HCT116 (cell line): ENCODE measurements around the gene SMIM35. TPM values are rescaled to one million over a fixed set of nuclear protein-coding genes. Genes with fewer than 3 reads are reported as not detected.

Source experiments
- ATAC-seq: fragments of 200-7000 bp; cut with Tn5 transposase; 2 replicates; pipeline ENCODE4 v1.9.1; 2020; ENCODE audit warnings: mild to moderate bottlenecking, moderate library complexity
- BruUV-seq: library from RNA; stranded (reverse); fragments of 400-500 nt; replicated peaks from 2 replicates; lab custom pipeline; 2021; lab: Mats Ljungman, UMichigan
- CTCF ChIA-PET: fragments of 300-600 bp; sonication (Branson Sonifier 250); formaldehyde crosslinking; loops from one replicate; lab custom pipeline; 2021; ENCODE audit warnings: antibody characterized with exemption; lab: Charles Lee
- POLR2A ChIA-PET: fragments of 300-600, 350-600 bp; sonication (Branson Sonifier 250); formaldehyde crosslinking; loops from one replicate; lab custom pipeline; 2021; ENCODE audit warnings: antibody characterized with exemption; lab: Charles Lee
- RAD21 ChIA-PET, 2 experiments: fragments of 300-600 bp; sonication (Branson Sonifier 250); formaldehyde crosslinking; loops; one replicate each; lab custom pipeline; 2023; ENCODE audit warnings: low total read pairs in 2 of 2; ENCODE audit not compliant: uncharacterized antibody in 2 of 2, unreplicated experiment in 2 of 2, low non-redundant PET in 1 of 2; lab: Charles Lee
- DNase-seq: peaks from one replicate; pipeline ENCODE4 v3.0.0-alpha.2; 2010; ENCODE audit warnings: low read depth, low spot score
- H2AFZ ChIP-seq: fragments of 200-600 bp; shearing (Covaris generic), sonication (generic); 2 replicates; pipeline ENCODE4 v1.6.1; 2017; ENCODE audit warnings: low read depth, mixed run types, mixed read lengths, antibody characterized with exemption, low read length; ENCODE audit not compliant: poor library complexity, severe bottlenecking
- H3K27ac ChIP-seq: 2 replicates; pipeline ENCODE4 v1.5.1; 2012; ENCODE audit warnings: low read depth, low read length
- H3K27me3 ChIP-seq: fragments of 200-600 bp; sonication (generic); 2 replicates; pipeline ENCODE4 v1.6.1; 2016; ENCODE audit warnings: mixed run types, low read length, mixed read lengths; ENCODE audit not compliant: insufficient read depth
- H3K36me3 ChIP-seq, 2 experiments: fragments of 200-500 bp in 1 of 2; fragments of 200-600 bp in 1 of 2; sonication (Bioruptor generic) in 1 of 2; sonication (generic) in 1 of 2; 2 replicates each; pipeline versions ENCODE4 v1.5.1 to v1.6.1; 2014 to 2016; ENCODE audit warnings: low read length in 2 of 2, inconsistent platforms in 1 of 2, mixed read lengths in 1 of 2, mixed run types in 1 of 2; ENCODE audit not compliant: insufficient read depth in 2 of 2, control insufficient read depth in 1 of 2
- H3K4me1 ChIP-seq, 2 experiments: fragments of 200-600 bp in 1 of 2; sonication (generic) in 1 of 2; 2 replicates each; pipeline versions ENCODE4 v1.5.1 to v1.6.1; 2012 to 2017; ENCODE audit warnings: low read length in 2 of 2, inconsistent platforms in 1 of 2, mild to moderate bottlenecking in 1 of 2, mixed read lengths in 1 of 2, mixed run types in 1 of 2, moderate library complexity in 1 of 2; ENCODE audit not compliant: insufficient read depth in 2 of 2, control insufficient read depth in 1 of 2
- H3K4me2 ChIP-seq: fragments of 200-600 bp; sonication (generic); 2 replicates; pipeline ENCODE4 v1.6.1; 2017; ENCODE audit warnings: mixed run types, low read length, mixed read lengths
- H3K4me3 ChIP-seq, 2 experiments: fragments of 200-600 bp in 1 of 2; sonication (generic) in 1 of 2; replicated peaks in 1 of 2; 2 replicates each; pipeline ENCODE4 v1.5.1; 2011 to 2016; ENCODE audit warnings: low read length in 2 of 2, control low read depth in 1 of 2, low read depth in 1 of 2, mild to moderate bottlenecking in 1 of 2, mixed read lengths in 1 of 2, mixed run types in 1 of 2
- H3K79me2 ChIP-seq: fragments of 200-600 bp; sonication (generic); 2 replicates; pipeline ENCODE4 v1.6.1; 2017; ENCODE audit warnings: mild to moderate bottlenecking, mixed run types, low read length, moderate library complexity, mixed read lengths; ENCODE audit not compliant: insufficient read depth
- H3K9ac ChIP-seq: fragments of 200-600 bp; sonication (generic); 2 replicates; pipeline ENCODE4 v1.6.1; 2016; ENCODE audit warnings: low read length, mixed read lengths
- H3K9me2 ChIP-seq: fragments of 200-600 bp; sonication (generic), shearing (Covaris generic); 2 replicates; pipeline ENCODE4 v1.6.1; 2017; ENCODE audit warnings: mixed run types, mild to moderate bottlenecking, moderate library complexity; ENCODE audit not compliant: insufficient read depth
- H3K9me3 ChIP-seq, 2 experiments: fragments of 200-500 bp in 1 of 2; fragments of 200-600 bp in 1 of 2; sonication (Bioruptor generic) in 1 of 2; sonication (generic) in 1 of 2; 2 replicates each; pipeline ENCODE4 v1.6.1; 2014 to 2017; ENCODE audit warnings: low read length in 2 of 2, mixed read lengths in 2 of 2, inconsistent platforms in 1 of 2, low read depth in 1 of 2, mild to moderate bottlenecking in 1 of 2, mixed run types in 1 of 2, moderate library complexity in 1 of 2; ENCODE audit not compliant: control insufficient read depth in 1 of 2, insufficient read depth in 1 of 2
- H4K20me1 ChIP-seq: fragments of 200-600 bp; sonication (generic), shearing (Covaris generic); 2 replicates; pipeline ENCODE4 v1.6.1; 2017; ENCODE audit warnings: mixed run types, mild to moderate bottlenecking, moderate library complexity; ENCODE audit not compliant: insufficient read depth
- CBX3 ChIP-seq: IDR thresholded peaks from 2 replicates; pipeline ENCODE4 v1.6.1; 2012; ENCODE audit warnings: low read depth
- CEBPB ChIP-seq: IDR thresholded peaks from 2 replicates; pipeline ENCODE4 v1.6.1; 2012; ENCODE audit warnings: low read depth
- CTCF ChIP-seq, 3 experiments: fragments of 200-600 bp in 1 of 3; sonication (generic) in 1 of 3; IDR thresholded peaks in 2 of 3; conservative IDR thresholded peaks in 1 of 3; 2 replicates each; pipeline ENCODE4 v1.5.1; 2012 to 2017; ENCODE audit warnings: low read depth in 2 of 3, low read length in 2 of 3, antibody characterized with exemption in 1 of 3, borderline replicate concordance in 1 of 3, control low read depth in 1 of 3, mild to moderate bottlenecking in 1 of 3, mixed read lengths in 1 of 3, mixed run types in 1 of 3, moderate library complexity in 1 of 3; ENCODE audit not compliant: insufficient read depth in 1 of 3
- EGR1 ChIP-seq: IDR thresholded peaks from 2 replicates; pipeline ENCODE4 v1.6.1; 2012; ENCODE audit warnings: low read depth
- ELF1 ChIP-seq: IDR thresholded peaks from 2 replicates; pipeline ENCODE4 v1.6.1; 2012; ENCODE audit warnings: low read depth, borderline replicate concordance
- EZH2 ChIP-seq: fragments of 200-600 bp; sonication (generic); IDR thresholded peaks from 2 replicates; pipeline ENCODE4 v1.6.1; 2017; ENCODE audit warnings: antibody characterized with exemption, mixed run types
- FOSL1 ChIP-seq: IDR thresholded peaks from 2 replicates; pipeline ENCODE4 v1.6.1; 2012; ENCODE audit warnings: low read depth
- JUND ChIP-seq: IDR thresholded peaks from 2 replicates; pipeline ENCODE4 v1.6.1; 2012
- POLR2AphosphoS5 ChIP-seq: IDR thresholded peaks from 2 replicates; pipeline ENCODE4 v1.6.1; 2011; ENCODE audit warnings: mild to moderate bottlenecking, low read depth, low read length, moderate library complexity
- SIN3A ChIP-seq: IDR thresholded peaks from 2 replicates; pipeline ENCODE4 v1.6.1; 2012; ENCODE audit warnings: low read depth
- TCF7L2 ChIP-seq: IDR thresholded peaks from 2 replicates; pipeline ENCODE4 v1.7.0; 2011; ENCODE audit warnings: borderline replicate concordance, inconsistent platforms; ENCODE audit not compliant: insufficient read depth, insufficient read length; ENCODE audit errors: extremely low read depth
- YY1 ChIP-seq: IDR thresholded peaks from 2 replicates; pipeline ENCODE4 v1.6.1; 2011; ENCODE audit warnings: low read length, low read depth, moderate library complexity, mild to moderate bottlenecking; ENCODE audit not compliant: insufficient replicate concordance; ENCODE audit errors: extremely low read depth
- ZBTB33 ChIP-seq: IDR thresholded peaks from 2 replicates; pipeline ENCODE4 v1.6.1; 2011; ENCODE audit warnings: mild to moderate bottlenecking, low read length, moderate library complexity; ENCODE audit not compliant: insufficient replicate concordance; ENCODE audit errors: extremely low read depth
- ZFX ChIP-seq: fragments of 450-650 bp; IDR thresholded peaks from 2 replicates; pipeline ENCODE4 v1.6.1; 2017
- ZNF274 ChIP-seq: fragments of 200-500 bp; sonication (Bioruptor generic); IDR thresholded peaks from 2 replicates; pipeline ENCODE4 v1.6.1; 2014; ENCODE audit warnings: mild to moderate bottlenecking, low read depth, low read length, inconsistent platforms
- intact Hi-C: fragments of 100-400 bp; cut with micrococcal nuclease; formaldehyde crosslinking; loops from 2 replicates; pipeline ENCODE4 v1.10.0; 2022
- total RNA-seq: library from RNA; stranded (reverse); gene quantifications from one replicate; pipeline ENCODE4 v1.2.1, GENCODE V29; 2021; ENCODE audit not compliant: unreplicated experiment

SMIM35 gene
- total RNA-seq, 1 experiment from 2014 or later = not detected

GRCh38 chr11:118012083-118012669 is 74.6 kb downstream of the SMIM35 start:
- Histone ChIP-seq H3K9me2 (no peaks in the 10 kb centered on the region), H3K79me2 (no peaks in the 10 kb centered on the region), H3K36me3 (no peaks in the 10 kb centered on the region), H3K9ac (no peak overlapping the region), H3K4me1 (peaks cover 4 to 10% of the 10 kb centered on the region in 2 experiments; a peak in 3 of 4 replicates), H3K9me3 (0 out of 4 replicates have a peak, but pooled peaks cover 0 to 4% of the 10 kb centered on the region in 2 experiments), H2AFZ (peak overlapping the region; percentile 16), H3K27me3 (no peaks in the 10 kb centered on the region), H3K27ac (no peak overlapping the region)
- no peak for DNase-seq
- intact Hi-C loops = no loop called here
- no TSS peak for BruUV-seq
- TF ChIP-seq YY1 (no peak), ZNF274 (no peak), EZH2 (no peak), POLR2AphosphoS5 (no peak), CBX3 (peak; percentile 17; the same call in 1 of the 2 replicates), JUND (0 out of 2 replicates have a peak, but pooled peaks have one; percentile 14)
- TF ChIP-seq, all 23 proteins: peak for 2
- RAD21 ChIA-PET = no interaction called here
- POLR2A ChIA-PET = no interaction called here
- Histone ChIP-seq H3K4me2 (peak overlapping the region; percentile 39; the same call in 1 of the 2 replicates), H3K4me3 (no peak overlapping the region), H4K20me1 (no peaks in the 10 kb centered on the region)
- peak; percentile 75 for ATAC-seq
- CTCF ChIA-PET = no interaction called here

GRCh38 chr11:118010738-118011461 is 75.9 kb downstream of the SMIM35 start:
- H3K9me2 ChIP-seq = no peaks in the 10 kb centered on the region
- H2AFZ ChIP-seq = no peak overlapping the region
- H4K20me1 ChIP-seq = no peaks in the 10 kb centered on the region
- TF ChIP-seq ZBTB33 (no peak), SIN3A (no peak), FOSL1 (no peak), CBX3 (no peak), ZFX (no peak), TCF7L2 (no peak), CTCF (IDR thresholded peaks at IDR 0.05 in 2 of 3, conservative IDR thresholded peaks at IDR 0.05 in 1 of 3; ENCODE audit: borderline replicate concordance in 1 of 3, insufficient read depth in 1 of 3, low read depth in 2 of 3, low read length in 2 of 3) (no peak), ELF1 (no peak), CEBPB (no peak), EGR1 (no peak), JUND (no peak)
- no peak overlapping the region for H3K4me2 ChIP-seq
- no TSS peak for BruUV-seq
- POLR2A ChIA-PET = no interaction called here
- ATAC-seq (no peak), DNase-seq (no peak)
- H3K27me3 ChIP-seq = no peaks in the 10 kb centered on the region
- H3K27ac ChIP-seq = no peak overlapping the region
- CTCF ChIA-PET = no interaction called here
- no peaks in the 10 kb centered on the region for H3K79me2 ChIP-seq
- no peaks in the 10 kb centered on the region for H3K9me3 ChIP-seq
- RAD21 ChIA-PET = no interaction called here
- intact Hi-C loops = no loop called here
- no peak overlapping the region for H3K9ac ChIP-seq
- H3K4me3 ChIP-seq = no peak overlapping the region
- H3K36me3 ChIP-seq = no peaks in the 10 kb centered on the region
- peaks cover 4 to 10% of the 10 kb centered on the region in 2 experiments; a peak in 3 of 4 replicates for H3K4me1 ChIP-seq
